Lung (tissue), 12 donors: ENCODE data around the gene COX10. TPM values are rescaled to one million over a fixed set of nuclear protein-coding genes. Genes with fewer than 3 reads are reported as not detected.
"Not testable (repeated sequence)": the region's sequence is repeated elsewhere in the genome, so short reads cannot be mapped to it uniquely, and the experiment has no call there.

ENCODE experiments used
- ATAC-seq: fragments of 200-7000 bp; cut with Tn5 transposase; one replicate; pipeline ENCODE4 v1.9.1; 2020; ENCODE audit warnings: moderate number of reproducible peaks; ENCODE audit not compliant: insufficient read depth, low FRiP score
- DNase-seq, 3 donors: peaks; one replicate each; pipeline ENCODE4 v3.0.0-alpha.2; 2013 to 2017
- H3K27ac ChIP-seq, 2 donors: one replicate each; pipeline ENCODE4 v1.5.1; 2013; ENCODE audit warnings: mild to moderate bottlenecking in 2 of 2, moderate library complexity in 2 of 2, control low read depth in 1 of 2, inconsistent platforms in 1 of 2, low read depth in 1 of 2, low read length in 1 of 2
- H3K27me3 ChIP-seq, 3 donors: one replicate each; pipeline ENCODE4 v1.5.1; 2013; ENCODE audit warnings: low read length in 2 of 3; ENCODE audit not compliant: control insufficient read depth in 3 of 3, insufficient read depth in 3 of 3
- H3K36me3 ChIP-seq, 4 donors: one replicate each; pipeline ENCODE4 v1.5.1; 2013; ENCODE audit warnings: low read length in 4 of 4, mild to moderate bottlenecking in 1 of 4, moderate library complexity in 1 of 4; ENCODE audit not compliant: control insufficient read depth in 4 of 4, insufficient read depth in 4 of 4
- H3K4me1 ChIP-seq, 5 donors: one replicate each; pipeline ENCODE4 v1.5.1; 2013; ENCODE audit warnings: low read length in 5 of 5, mild to moderate bottlenecking in 2 of 5, moderate library complexity in 1 of 5; ENCODE audit not compliant: control insufficient read depth in 5 of 5, insufficient read depth in 5 of 5
- H3K4me3 ChIP-seq: one replicate; pipeline ENCODE4 v1.5.1; 2013; ENCODE audit warnings: mild to moderate bottlenecking, control low read depth, moderate library complexity
- H3K9ac ChIP-seq, 2 donors: one replicate each; pipeline ENCODE4 v1.5.1; 2013; ENCODE audit warnings: low read length in 2 of 2, control low read depth in 1 of 2; ENCODE audit not compliant: insufficient read depth in 1 of 2
- H3K9me3 ChIP-seq, 4 donors: one replicate each; pipeline ENCODE4 v1.5.1; 2013; ENCODE audit warnings: low read length in 3 of 4, mild to moderate bottlenecking in 1 of 4, moderate library complexity in 1 of 4; ENCODE audit not compliant: control insufficient read depth in 4 of 4, insufficient read depth in 3 of 4
- CTCF ChIP-seq: IDR thresholded peaks from 2 replicates; pipeline ENCODE4 v1.5.1; 2012; ENCODE audit warnings: mild to moderate bottlenecking; ENCODE audit errors: control extremely low read depth, extremely low read depth
- WGBS, 2 donors: extraction: QIAGEN DNeasy Blood & Tissue Kit; methylation state at CpG; one replicate each; pipeline ENCODE4 v1.1.7; 2013; 5-methylcytosine and 5-hydroxymethylcytosine counted together
- polyA plus RNA-seq, 2 donors: library from polyadenylated mRNA; stranded (reverse); fragments of 200-250 nt; gene quantifications; one replicate each; pipeline ENCODE4 v1.2.1, GENCODE V29; 2013
- total RNA-seq, 2 donors: library from RNA; depleted of rRNA in 1 of 2; stranded (reverse); fragments of >200 nt in 1 of 2; gene quantifications; one replicate each; pipeline ENCODE4 v1.2.1, GENCODE V29; 2014 to 2021
- donor health status: control.
- donor health status: control.
- donor health status: Bipolar disorder and iron deficiency.
- donor health status: healthy.
- donor health status: DM: yes; HTN: yes; CAD: no.

COX10 gene
- total and polyA plus RNA-seq, 4 donors: 6.4 to 17.9 (median 12.4) TPM

- not testable (repeated sequence) for H3K9me3 ChIP-seq, H3K4me1 ChIP-seq, H3K27ac ChIP-seq, H3K27me3 ChIP-seq, H3K9ac ChIP-seq, H3K36me3 ChIP-seq, H3K4me3 ChIP-seq, DNase-seq, ATAC-seq
Measured at GRCh38 chr17:14191469-14191868, 122.2 kb downstream of the COX10 start.

- H3K9me3 ChIP-seq, H3K4me1 ChIP-seq, H3K9ac ChIP-seq, DNase-seq, H3K36me3 ChIP-seq, ATAC-seq, H3K4me3 ChIP-seq, H3K27me3 ChIP-seq, H3K27ac ChIP-seq: not testable (repeated sequence)
- 81 to 83% methylated on average over 10 to 11 of the region's 11 CpGs for WGBS, 2 donors
Measured at GRCh38 chr17:14192039-14192438, 122.7 kb downstream of the COX10 start.

GRCh38 chr17:14192636-14193344 is 123.5 kb downstream of the COX10 start:
- H3K27me3 ChIP-seq, DNase-seq, H3K27ac ChIP-seq, ATAC-seq, H3K9me3 ChIP-seq, H3K4me3 ChIP-seq, H3K4me1 ChIP-seq, H3K9ac ChIP-seq, H3K36me3 ChIP-seq: not testable (repeated sequence)
- 40 to 75% methylated on average over 11 to 12 of the region's 13 CpGs for WGBS, 2 donors

- H3K9me3 ChIP-seq: no peaks in the 10 kb centered on the region
- no peak for TF ChIP-seq CTCF
- H3K27me3 ChIP-seq: no peaks in the 10 kb centered on the region
- H3K36me3 ChIP-seq: no peaks in the 10 kb centered on the region
- peaks cover 7 to 22% (median 11%) of the 10 kb centered on the region in 5 donors for H3K4me1 ChIP-seq
- ATAC-seq: no peak
- H3K9ac ChIP-seq: no peak overlapping the region
- no peak overlapping the region for H3K27ac ChIP-seq
- WGBS, 2 donors: 81 to 82% methylated on average over 4 of the region's 4 CpGs
- H3K4me3 ChIP-seq: no peak overlapping the region
- DNase-seq: no peak
Measured at GRCh38 chr17:14196377-14196997, 127.2 kb downstream of the COX10 start.

GRCh38 chr17:14197057-14197456 is 127.8 kb downstream of the COX10 start:
- H3K9me3 ChIP-seq: no peaks in the 10 kb centered on the region
- H3K4me3 ChIP-seq: no peak overlapping the region
- H3K36me3 ChIP-seq: no peaks in the 10 kb centered on the region
- WGBS, 2 donors: 94 to 95% methylated on average over 2 of the region's 2 CpGs
- H3K27ac ChIP-seq: no peak overlapping the region
- ATAC-seq (no peak), DNase-seq (no peak)
- no peak overlapping the region for H3K9ac ChIP-seq
- peaks cover 7 to 28% (median 11%) of the 10 kb centered on the region in 5 donors for H3K4me1 ChIP-seq
- H3K27me3 ChIP-seq: no peaks in the 10 kb centered on the region
- TF ChIP-seq CTCF: no peak
